Occipital lobe (tissue), 2 donors: ENCODE results near the gene SORCS1. TPM values are rescaled to one million over a fixed set of nuclear protein-coding genes. Genes with fewer than 3 reads are reported as not detected.

Source experiments
- DNase-seq: peaks from one replicate; lab custom pipeline; 2025; lab: John Stamatoyannopoulos, UW
- total RNA-seq: library from RNA; depleted of rRNA; stranded (reverse); fragments of >200 nt; gene quantifications from one replicate; pipeline ENCODE4 v1.2.3, GENCODE V29; 2014

Gene SORCS1
- total RNA-seq, 1 donor from 2014 or later = 40.6 TPM

DNA sequence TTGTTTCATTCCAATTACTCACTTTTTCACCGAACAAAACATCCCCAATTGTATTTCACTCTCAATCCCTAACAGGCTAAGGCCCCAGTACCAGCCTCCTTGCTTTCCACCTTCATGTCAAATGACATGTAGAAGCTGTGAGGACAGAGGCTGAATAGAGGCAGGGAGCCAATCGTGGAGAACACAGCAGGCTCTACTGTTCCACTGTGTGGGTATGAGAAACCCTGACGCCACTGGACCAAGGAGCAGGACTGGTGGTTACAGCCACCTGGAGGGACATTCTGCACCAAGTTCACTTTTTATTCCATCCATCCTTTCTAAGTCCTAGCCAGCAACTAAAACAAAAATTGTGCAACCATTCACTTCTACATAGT, 502.8 kb downstream of the SORCS1 start:
- peak; percentile 5 for DNase-seq

DNA sequence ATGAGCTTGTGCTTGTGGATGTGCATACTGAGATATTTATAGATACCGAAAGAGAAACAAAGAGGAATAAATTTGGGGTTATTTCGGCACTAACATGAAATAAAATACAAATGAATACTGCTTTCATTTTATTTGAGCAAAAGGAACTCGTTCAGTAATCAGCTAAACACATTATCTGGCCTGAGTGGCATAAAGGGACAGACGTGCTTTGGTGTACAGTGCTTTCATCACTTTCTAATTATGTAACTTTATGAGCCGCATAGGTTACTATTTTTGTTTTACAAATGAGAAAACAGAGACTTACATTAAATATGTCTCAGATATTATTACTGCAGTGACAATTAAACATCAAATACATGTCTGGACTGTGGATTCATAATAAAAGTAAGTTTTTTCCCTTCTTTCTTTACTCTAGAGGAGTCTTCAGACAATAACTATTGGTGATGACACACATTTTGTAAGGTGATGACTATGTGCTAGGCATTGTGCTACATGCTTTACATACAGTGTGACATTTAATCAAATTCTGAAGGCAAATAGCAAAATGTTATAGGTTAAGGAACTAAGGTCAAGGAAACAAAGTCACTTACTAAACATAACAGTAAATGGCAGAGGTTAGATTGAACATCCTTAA, 503.3 kb downstream of the SORCS1 start:
- no peak for DNase-seq

DNA sequence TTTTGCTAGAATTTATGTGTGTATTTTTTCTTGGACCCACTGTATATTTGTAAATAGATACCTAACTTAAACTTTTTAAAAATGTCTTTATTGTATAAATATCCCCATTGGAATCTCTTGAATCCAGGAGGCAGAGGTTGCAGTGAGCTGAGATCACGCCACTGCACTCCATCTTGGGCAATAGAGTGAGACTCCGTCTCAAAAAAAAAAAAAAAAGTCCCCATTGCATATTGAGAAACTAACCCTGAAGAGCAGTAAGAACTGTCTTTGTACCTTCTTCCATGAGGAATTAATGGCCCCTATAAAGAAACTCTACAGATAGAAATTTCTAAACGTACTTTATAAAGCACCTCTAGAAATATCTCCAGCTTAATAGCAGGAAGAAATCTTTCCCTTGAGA, 504.0 kb downstream of the SORCS1 start:
- no peak for DNase-seq

DNA sequence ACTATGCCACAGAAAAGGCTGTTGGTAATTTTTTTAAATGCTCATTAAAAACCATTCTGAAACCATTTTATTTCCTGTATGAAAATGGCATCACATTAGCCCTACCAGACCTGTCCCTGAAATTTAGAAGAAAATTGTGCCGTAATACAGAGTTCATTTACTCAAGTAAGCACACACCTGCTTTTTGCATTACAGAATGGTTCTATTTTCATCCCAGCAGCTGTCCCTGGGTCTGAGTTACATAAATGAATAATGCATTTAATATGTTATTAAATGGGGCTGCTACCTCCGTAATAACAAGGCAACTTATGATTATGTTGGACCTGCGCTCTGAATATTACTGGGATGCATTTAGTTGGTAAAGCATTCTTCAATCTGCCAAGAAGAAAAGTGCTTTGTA, 508.9 kb downstream of the SORCS1 start:
- no peak for DNase-seq

DNA sequence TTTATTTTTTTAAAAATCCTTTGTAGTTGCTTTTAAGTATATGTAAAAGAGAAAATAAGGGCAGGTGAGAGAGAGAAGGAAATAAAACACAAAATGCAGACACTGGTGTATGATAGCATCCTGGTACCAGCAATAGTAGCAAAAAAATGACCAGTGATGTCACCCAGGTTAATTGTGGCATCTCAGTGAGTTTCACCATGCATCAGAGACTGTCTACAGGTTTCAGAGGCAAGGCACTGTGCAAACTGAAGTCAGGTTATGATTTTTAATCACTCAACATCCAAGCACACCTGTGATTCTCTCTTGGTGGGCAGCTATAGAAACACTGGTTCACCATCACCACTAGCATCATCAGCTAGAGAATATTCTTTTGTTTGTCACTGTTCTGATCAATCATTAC, 509.3 kb downstream of the SORCS1 start:
- no peak for DNase-seq

DNA sequence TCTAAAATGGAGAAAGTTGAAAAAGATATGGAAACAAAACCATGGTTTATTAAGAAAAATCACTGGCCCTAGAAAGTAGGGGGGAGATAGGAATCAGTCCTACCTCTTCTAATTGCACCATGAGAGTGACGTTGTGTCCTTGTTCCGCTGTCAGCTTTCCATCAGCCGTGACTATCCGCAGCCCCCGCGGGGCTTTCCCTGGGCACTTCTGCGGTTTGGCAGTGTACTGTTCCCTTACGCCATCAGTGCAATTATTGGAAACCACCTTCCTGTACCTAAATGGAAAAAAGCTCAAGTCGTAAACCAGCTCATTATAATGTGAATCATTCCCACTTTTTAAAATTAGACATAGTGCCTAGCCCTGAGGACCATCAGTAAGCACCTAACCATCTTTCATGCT, 512.2 kb downstream of the SORCS1 start:
- DNase-seq = no peak

DNA sequence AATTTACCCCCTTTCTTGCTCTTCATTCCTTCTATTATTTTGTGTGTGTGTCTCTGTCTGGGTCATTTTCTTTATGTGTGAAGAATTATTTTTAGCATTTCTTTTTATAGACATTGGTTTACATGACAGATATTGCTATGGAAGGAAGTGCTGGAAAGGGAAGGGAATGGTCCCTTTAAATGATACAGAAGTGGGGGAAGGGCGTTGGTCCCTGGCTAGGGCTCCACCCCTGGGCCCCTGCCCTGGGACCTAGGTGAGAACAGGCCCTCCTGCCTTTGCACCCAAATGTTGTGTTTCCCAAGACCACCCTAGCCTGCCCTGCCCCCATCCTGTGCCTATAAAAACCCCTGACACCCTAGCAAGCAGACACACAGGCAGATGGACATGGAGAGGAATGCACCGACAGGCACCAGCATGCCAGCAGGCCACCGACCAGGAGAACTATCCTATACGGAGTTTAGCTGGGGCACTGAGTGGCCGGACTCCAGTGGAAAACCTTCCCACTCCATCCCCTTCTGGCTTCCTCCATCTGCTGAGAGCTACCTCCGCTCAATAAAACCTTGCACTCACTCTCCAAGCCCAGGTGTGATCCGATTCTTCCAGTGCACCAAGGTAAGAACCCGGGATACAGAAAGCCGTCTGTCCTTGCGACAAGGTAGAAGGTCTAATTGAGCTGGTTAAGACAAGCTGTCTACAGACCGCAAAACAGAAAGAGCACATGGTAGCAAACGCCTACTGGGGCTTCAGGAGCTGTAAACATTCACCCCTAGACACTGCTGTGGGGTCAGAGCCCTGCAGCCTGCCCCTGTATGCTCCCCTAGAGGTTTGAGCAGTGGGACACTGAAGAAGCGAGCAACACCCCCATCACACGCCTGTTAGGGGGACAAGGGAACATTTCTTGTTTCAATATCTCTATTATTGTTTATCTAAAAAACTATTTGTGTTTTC, 515.7 kb downstream of the SORCS1 start:
- DNase-seq = no peak

DNA sequence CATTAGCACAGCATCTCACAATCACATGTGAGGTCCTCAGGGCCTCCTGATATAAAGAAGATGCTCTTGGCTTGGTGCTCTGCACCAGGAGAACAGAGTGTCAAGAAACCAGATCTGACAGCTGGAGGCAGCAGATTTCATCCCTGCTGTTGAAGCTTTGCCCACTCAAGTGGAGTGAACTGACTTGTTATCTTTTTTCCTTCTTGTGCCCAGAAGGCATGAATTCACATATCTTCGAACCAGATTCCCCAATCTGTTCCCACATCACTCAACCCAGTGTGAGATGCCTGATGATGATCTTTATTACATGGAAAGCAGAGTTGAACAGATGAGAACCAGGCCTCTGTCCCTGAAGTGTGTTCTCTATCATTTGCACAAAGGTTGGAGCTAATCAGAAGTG, 521.0 kb downstream of the SORCS1 start:
- DNase-seq = peak; percentile 7

DNA sequence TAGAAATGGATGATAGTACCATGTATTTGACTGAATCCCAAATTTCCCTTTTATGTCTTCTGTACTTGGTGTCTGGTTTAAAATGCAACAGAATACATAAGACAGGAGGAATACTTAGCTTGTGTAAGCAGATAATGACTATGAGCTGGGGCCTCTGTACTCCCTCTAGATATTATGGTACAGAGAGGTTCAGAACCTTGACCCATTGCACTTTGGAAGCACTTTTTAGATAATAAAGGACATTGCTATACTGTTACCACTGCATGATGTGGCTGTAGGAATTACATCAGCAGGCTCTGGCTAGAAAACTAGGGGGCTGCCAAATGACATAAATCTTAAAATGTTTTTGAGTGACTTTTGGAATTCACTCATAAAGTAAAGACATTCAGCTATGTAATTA, 526.6 kb downstream of the SORCS1 start:
- no peak for DNase-seq

DNA sequence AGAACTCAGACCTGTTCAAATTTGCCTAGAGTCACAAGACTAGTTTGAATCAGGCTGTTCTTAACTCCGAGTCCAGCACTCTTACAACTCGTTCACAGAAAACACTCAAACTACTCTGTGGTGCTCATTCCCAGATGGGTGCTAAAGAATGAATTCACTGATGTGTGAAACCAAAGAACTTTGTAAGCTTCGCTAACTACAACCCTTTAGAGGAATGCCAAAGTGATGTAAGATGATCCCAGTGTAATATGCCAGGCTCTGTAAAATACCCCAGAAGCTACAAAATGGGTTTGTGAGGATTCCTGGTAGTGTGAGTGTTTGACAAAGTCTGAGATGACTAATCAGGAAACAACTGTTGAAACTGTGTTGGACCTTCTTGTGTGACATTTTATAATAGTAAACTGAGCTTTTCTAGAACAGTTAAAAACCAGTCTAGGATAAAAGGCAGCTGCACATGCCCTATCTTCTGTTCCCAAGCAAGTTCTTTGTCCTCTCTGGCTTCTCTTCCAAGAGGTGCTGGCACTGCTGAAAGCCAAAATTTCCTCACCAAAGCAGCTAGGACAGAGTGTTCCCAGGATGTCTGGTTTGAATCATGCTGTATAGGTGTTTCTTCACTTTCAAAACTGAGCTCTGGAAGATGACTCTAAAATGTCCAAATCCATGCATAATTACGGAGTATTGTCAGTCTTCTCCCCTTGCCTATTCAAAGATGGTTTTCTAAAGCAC, 527.6 kb downstream of the SORCS1 start:
- no peak for DNase-seq

DNA sequence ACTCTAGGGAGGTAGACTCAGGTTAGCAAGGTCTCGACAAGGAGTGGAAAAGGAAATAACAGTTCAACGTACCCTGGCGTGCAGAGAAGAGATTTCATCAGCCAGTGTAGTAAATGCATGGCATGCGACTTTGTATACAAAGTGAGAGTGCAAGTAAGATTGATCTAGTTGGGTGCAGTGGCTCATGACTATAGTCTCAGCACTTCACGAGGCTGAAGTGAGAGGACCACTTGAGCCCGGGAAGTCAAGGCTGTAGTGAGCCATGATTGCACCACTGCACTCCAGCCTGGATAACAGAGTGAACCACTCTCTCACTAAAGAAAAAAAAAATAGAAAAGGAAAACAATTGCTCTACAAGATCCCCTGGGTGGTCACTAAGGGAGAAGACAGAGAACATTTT, 528.6 kb downstream of the SORCS1 start:
- no peak for DNase-seq

DNA sequence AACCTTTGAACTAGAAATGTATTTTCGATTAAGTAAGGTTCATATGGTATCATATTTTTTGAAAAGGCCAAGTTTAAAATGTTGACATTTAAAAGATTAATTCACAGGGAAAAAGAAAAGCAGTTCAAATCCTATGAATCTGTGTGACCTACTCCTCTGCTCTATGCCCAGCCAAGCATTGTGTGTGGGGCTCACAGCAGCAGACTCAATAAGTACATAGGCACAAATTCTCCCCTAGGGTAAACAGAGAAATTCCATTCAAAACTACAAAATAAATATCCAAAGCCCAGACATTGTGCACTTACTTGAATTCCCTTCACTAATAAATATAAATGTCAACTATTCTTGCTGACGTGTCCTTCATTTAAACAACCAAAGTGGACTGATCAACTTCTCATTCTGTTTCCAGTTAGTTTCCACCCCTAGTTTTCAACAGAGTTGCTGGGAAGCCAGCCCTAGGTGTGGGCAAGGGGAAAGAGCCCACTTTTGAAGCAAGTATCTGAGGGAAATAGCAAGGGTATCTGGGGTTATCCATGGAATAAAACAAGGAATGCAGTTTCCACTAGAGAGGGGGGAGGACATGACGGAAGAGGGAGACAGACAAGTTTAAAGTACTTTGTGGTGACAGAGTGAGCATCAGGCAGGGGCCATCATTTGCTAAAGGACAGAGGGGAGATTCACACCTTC, 533.3 kb downstream of the SORCS1 start:
- no peak for DNase-seq

DNA sequence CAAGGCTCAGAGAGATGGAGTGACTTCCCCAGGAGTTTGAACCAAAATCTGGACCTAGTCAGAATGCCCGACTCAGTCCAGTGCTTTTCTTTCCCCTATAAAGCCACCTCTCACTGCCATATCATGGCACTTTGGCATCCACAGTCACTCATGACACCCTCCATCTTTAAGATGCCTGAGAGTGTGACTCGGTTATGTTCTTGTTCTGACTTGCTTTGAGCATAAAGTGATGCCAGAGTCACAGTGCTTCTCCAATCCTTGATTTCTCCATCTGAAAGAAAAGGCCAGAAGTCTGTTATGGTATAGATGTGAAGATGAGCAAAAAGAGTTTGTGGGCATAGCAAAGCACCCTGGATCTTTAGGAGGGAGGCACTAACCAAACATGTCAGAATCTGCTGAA, 538.1 kb downstream of the SORCS1 start:
- DNase-seq = no peak

DNA sequence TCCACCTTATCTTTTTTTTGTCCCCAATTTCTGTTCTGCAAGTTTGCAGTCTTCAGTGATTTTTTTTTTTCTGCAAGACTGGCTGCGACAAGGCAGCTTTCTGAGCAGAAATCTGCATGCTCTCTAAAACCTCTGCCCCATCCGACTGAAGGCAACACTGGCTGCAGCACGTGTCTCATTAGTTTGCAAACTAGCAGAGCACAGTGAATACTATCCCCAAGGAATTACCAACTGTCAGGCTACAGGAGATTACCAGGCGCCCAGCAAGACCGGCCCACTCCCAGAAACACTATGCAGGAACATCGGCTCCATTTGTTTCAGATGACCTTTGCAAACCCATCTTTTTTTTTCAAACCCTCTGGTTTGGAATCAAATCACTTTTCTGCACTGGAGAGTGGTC, 538.8 kb downstream of the SORCS1 start:
- DNase-seq = no peak

DNA sequence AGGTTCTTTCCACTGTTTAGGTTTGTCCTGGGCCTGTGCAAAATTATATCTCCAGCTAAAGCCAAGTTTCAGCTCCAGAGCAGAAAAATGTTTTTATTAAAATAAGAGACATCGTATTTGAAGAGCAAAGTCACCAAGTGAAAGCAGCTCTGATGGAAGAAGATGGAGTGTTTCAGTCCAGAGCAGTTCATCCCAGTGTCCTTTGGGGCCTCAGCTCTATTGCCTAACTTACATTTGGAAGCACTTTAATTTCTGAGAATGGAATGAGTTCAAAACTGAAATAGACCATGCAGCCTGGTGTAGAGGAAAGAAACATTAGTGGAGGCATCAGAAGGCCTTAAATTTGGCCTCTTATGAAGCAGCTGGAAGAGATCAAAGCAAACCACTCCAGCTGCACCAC, 545.2 kb downstream of the SORCS1 start:
- no peak for DNase-seq

DNA sequence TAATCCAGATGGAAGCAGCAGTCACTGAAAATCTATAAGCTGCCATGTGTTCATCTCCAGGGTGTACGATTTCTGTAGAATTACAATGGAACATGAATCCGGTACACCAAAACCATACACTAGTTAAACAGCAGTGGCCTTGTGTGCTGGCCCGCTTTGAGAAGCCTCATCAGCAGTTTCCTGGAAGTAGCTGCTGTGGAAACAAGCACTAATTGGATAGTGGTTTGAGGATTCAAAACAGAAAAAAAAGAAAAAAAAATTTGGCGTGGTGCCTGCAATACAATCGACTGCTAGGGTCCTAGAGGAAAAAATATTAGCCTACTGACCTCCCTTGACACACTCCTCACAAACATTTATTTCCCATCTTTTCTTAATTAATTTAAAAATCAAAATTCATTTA, 545.9 kb downstream of the SORCS1 start:
- DNase-seq = no peak

DNA sequence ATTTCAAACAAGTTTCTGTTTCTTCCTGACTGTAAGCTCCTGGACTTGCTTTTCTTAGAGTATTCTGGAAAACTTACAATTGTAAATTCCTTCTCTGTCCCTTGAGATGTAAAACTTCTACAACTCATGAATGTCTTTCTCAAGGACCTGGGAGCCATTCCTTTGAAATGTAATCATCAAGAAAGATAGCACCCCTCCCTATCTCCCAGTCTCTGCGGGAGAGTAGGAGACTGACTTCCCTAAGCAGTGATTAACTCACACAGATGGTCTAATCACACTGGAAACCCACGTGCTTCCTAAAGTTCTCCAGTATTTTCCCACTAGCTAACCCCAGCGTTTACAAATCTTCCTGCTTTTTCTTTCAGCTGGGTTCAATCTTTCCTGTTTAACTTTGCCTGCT, 549.4 kb downstream of the SORCS1 start:
- no peak for DNase-seq

DNA sequence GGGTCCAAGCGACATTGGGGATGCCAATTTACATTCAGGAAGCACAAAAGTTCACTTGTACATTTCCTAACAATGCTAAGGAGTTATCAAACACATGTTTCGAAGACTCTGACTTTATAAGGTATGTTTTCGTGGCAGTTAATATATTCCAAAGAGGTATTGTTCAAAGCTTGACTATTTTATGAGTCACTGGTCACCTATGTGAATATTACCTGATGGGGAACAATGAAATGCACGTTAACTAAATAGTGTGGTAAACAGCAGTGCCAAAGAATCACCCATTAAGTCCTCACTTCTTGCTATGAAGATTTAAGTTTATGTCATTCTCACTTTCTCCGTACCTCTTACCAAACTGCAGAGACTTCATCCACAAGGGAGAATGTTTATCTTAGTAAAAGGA, 550.2 kb downstream of the SORCS1 start:
- DNase-seq = no peak

DNA sequence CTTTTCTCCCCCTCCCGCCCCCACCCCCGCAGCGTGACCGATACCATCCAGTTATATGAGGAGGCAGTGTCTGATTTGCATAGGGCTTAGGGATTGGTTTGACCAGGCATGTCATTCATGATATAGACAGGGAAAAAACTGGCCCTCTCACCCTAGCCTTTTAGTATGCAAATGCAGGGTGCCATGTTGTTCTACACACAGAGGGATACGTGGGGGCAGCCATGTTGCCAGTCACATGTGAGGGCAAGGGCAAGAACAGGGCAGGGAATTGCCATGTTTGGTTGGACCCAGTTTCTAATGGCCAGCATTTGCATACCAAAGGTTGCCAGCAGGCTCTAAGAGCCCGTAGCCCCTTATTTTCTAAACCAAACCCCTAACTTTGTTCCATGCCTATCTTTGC, 552.1 kb downstream of the SORCS1 start:
- no peak for DNase-seq

DNA sequence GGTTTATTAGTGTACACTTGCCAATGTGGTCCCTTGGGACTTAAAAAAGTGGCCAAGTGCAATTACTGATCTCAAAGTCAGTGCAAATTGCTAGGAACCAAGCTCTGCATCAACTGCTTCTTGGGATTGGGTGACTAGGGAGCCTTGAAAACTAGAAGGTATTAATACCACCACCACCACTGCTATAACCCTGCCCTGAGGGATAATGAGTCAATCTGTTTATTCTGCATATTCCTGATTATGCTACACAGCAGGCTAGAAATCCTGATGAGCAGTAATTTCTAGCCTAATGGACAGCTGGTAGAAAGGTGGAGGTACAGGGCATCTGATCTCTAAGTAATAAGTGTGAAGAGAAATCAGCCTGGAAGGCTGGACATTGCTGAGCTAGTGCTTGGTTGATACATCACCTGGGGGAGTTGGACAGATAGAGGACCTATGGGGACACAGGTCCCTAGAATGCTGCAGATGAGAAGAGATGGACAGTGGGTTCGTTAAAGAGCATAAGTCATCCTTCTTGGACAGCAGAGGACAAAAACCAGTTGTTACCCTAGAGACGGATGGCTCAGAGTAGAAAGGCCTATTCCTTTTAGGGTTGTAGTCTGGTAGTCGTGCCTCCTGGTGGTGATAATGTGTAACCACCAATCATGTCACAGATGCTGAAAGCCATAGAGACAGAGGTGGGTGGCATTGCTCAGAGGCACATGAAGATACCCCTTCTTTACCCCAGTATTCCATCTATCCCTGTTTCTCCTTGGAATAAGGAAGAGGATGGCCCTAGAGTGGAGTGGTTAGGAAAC, 554.8 kb downstream of the SORCS1 start:
- DNase-seq = no peak

DNA sequence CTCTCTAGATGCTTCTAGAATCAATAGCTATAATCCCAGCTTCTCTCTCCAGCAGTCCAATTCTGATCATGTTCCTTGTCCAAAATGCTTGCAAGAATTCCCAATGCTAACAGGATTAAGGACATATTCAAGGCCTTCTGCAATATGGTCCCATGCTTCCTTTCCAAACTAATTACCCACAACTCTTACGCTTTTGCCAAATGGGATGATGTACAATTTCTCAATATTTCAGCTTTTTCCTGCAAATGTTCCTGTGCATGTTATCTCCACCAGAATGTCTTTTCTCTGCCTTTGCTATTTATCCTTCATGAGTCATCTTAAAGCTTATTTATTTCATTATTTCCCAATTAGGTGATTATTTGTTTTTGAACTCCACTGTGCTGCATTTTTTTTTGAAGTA, 556.4 kb downstream of the SORCS1 start:
- no peak for DNase-seq
